Ammon's horn (tissue), 1 donor: ENCODE measurements around the gene TTC9B.

Experiments used
- DNase-seq: peaks from one replicate; pipeline ENCODE4 v3.0.0-alpha.2; 2016; ENCODE audit warnings: low spot score

The TTC9B gene

GRCh38 chr19:40217934-40218890 lies at the start of gene TTC9B:
TSS of gene TTC9B (minus strand) at chr19:40218384. CDS start at chr19:40218381, 3 bp downstream.
- DNase-seq: peak; percentile 48

GRCh38 chr19:40267601-40267997 lies 49.4 kb upstream of the TTC9B start:
- DNase-seq: no peak

- DNase-seq: no peak
Measured at GRCh38 chr19:40266912-40267600, 48.9 kb upstream of the TTC9B start.

GRCh38 chr19:40266119-40266518 lies 47.9 kb upstream of the TTC9B start:
- DNase-seq: no peak

GRCh38 chr19:40265763-40266099 lies 47.5 kb upstream of the TTC9B start:
- DNase-seq: no peak

GRCh38 chr19:40265055-40265762 lies 47.0 kb upstream of the TTC9B start:
- no peak for DNase-seq

GRCh38 chr19:40264314-40265054 lies 46.3 kb upstream of the TTC9B start:
- no peak for DNase-seq

GRCh38 chr19:40263440-40264313 lies 45.5 kb upstream of the TTC9B start:
- DNase-seq: no peak

- DNase-seq: no peak
Measured at GRCh38 chr19:40262422-40262821, 44.2 kb upstream of the TTC9B start.

- no peak for DNase-seq
Measured at GRCh38 chr19:40261631-40262030, 43.4 kb upstream of the TTC9B start.

- no peak for DNase-seq
Measured at GRCh38 chr19:40257096-40257517, 38.9 kb upstream of the TTC9B start.

- DNase-seq: no peak
Measured at GRCh38 chr19:40256512-40256911, 38.3 kb upstream of the TTC9B start.

GRCh38 chr19:40255619-40256166 lies 37.5 kb upstream of the TTC9B start:
- DNase-seq: no peak

GRCh38 chr19:40254714-40255418 lies 36.7 kb upstream of the TTC9B start:
- DNase-seq: no peak

- no peak for DNase-seq
Measured at GRCh38 chr19:40253611-40254092, 35.5 kb upstream of the TTC9B start.

- DNase-seq: no peak
Measured at GRCh38 chr19:40252395-40252794, 34.2 kb upstream of the TTC9B start.

- DNase-seq: no peak
Measured at GRCh38 chr19:40251991-40252390, 33.8 kb upstream of the TTC9B start.

GRCh38 chr19:40251244-40251643 lies 33.1 kb upstream of the TTC9B start:
- DNase-seq: no peak

- no peak for DNase-seq
Measured at GRCh38 chr19:40249781-40250180, 31.6 kb upstream of the TTC9B start.

- DNase-seq: no peak
Measured at GRCh38 chr19:40249201-40249600, 31.0 kb upstream of the TTC9B start.
